ENCODE measurements around the gene CD28. TPM values are rescaled to one million over a fixed set of nuclear protein-coding genes. Genes with fewer than 3 reads are reported as not detected.
A peak's percentile ranks its signal among the peaks of the same experiment; 100 is the strongest.

Gene CD28
- total RNA-seq, 4 donors from 2014 or later: 0.22 to 13.8 (median 0.60) TPM

- H3K36me3 ChIP-seq: no peaks in the 10 kb centered on the region
- no peak for TF ChIP-seq CTCF (IDR thresholded peaks at IDR 0.05)
- no peak for TF ChIP-seq POLR2A (IDR thresholded peaks at IDR 0.05)
- peak in 1 of 2 donors; percentile 31 for TF ChIP-seq EP300 (IDR thresholded peaks at IDR 0.05)
- H3K9me3 ChIP-seq: no peaks in the 10 kb centered on the region
- peak overlapping the region in 2 of 4 donors; percentile 26 to 58 for H3K27ac ChIP-seq
- no peak for DNase-seq (ENCODE audit: low spot score in 2 of 2)
- 71 to 75% methylated on average over 2 of the region's 2 CpGs for WGBS, 2 donors
- peaks cover 0 to 32% (median 2%) of the 10 kb centered on the region in 4 donors for H3K4me1 ChIP-seq
- H3K4me3 ChIP-seq: no peak overlapping the region
- H3K27me3 ChIP-seq: no peaks in the 10 kb centered on the region
Observed at GRCh38 chr2:203787979-203788378, 81.5 kb downstream of the CD28 start.

Small RNAs within 50 kb of the gene (small RNA-seq; reads per million reads assigned to genes)
- not detected for gene AC125238.1
- not detected for gene RNU6-474P

Other genes with a start within 250 kb of the CD28 start
- 10 to 100 TPM; 35.4 to 60.0 (median 44.4) TPM for gene RAPH1, start 171.3 kb upstream of the CD28 start, total RNA-seq
- gene CTLA4, start 161.1 kb downstream of the CD28 start, total RNA-seq: not detected
- under 1 TPM in 1 of 4 donors, not detected in 3; 0.30 TPM for gene ICOS, start 230.1 kb downstream of the CD28 start, total RNA-seq